Vagina (tissue), 2 donors: ENCODE results near the gene RAB1A. TPM values are rescaled to one million over a fixed set of nuclear protein-coding genes. Genes with fewer than 3 reads are reported as not detected.

ENCODE experiments used
- DNase-seq, 2 donors: peaks; one replicate each; pipeline ENCODE4 v3.0.0-alpha.2; 2017; ENCODE audit errors: extremely low spot score in 2 of 2
- H3K27ac ChIP-seq: fragments of 200-600 bp; sonication (generic); one replicate; pipeline ENCODE4 v1.5.1; 2019
- H3K27me3 ChIP-seq: fragments of 200-600 bp; sonication (generic); one replicate; pipeline ENCODE4 v1.5.1; 2019
- H3K36me3 ChIP-seq, 2 donors: fragments of 200-600 bp; sonication (generic); one replicate each; pipeline ENCODE4 v1.5.1; 2017 to 2019
- H3K4me1 ChIP-seq: fragments of 200-600 bp; sonication (generic); one replicate; pipeline ENCODE4 v1.5.1; 2019
- H3K4me3 ChIP-seq, 2 donors: fragments of 200-600 bp; sonication (generic); 1 replicate in 1 of 2; 2 replicates in 1 of 2; pipeline ENCODE4 v1.5.1; 2016 to 2019
- H3K9me3 ChIP-seq: fragments of 200-600 bp; sonication (generic); one replicate; pipeline ENCODE4 v1.5.1; 2019
- CTCF ChIP-seq, 3 experiments: fragments of 450-650 bp in 2 of 3; fragments of 200-600 bp in 1 of 3; sonication (generic) in 1 of 3; IDR thresholded peaks; one replicate each; pipeline ENCODE4 v1.5.1; 2017 to 2019; ENCODE audit warnings: antibody characterized with exemption in 3 of 3, mild to moderate bottlenecking in 2 of 3, moderate library complexity in 2 of 3
- POLR2A ChIP-seq, 2 donors: fragments of 450-650 bp; IDR thresholded peaks; one replicate each; pipeline ENCODE4 v1.6.1; 2017; ENCODE audit warnings: antibody characterized with exemption in 2 of 2, mild to moderate bottlenecking in 2 of 2, moderate library complexity in 2 of 2
- POLR2AphosphoS5 ChIP-seq, 2 donors: sonication (generic); formaldehyde crosslinking; IDR thresholded peaks; one replicate each; pipeline ENCODE4 v1.9.0; 2017; ENCODE audit warnings: antibody characterized with exemption in 2 of 2, mild to moderate bottlenecking in 2 of 2, low read depth in 1 of 2; ENCODE audit not compliant: insufficient read depth in 1 of 2
- intact Hi-C: fragments of 100-400 bp; cut with DNase I; formaldehyde crosslinking; loops from one replicate; pipeline ENCODE4 v1.15.1; 2023
- small RNA-seq: library from RNA; depleted of rRNA; stranded (forward); fragments of <200 nt; gene quantifications from one replicate; pipeline ENCODE3, GENCODE V24; 2016
- total RNA-seq: library from RNA; depleted of rRNA; stranded (reverse); fragments of >200 nt; gene quantifications from one replicate; pipeline ENCODE4 v1.2.3, GENCODE V29; 2016

RAB1A gene
- total RNA-seq, 1 donor from 2014 or later = 92.3 TPM

DNA sequence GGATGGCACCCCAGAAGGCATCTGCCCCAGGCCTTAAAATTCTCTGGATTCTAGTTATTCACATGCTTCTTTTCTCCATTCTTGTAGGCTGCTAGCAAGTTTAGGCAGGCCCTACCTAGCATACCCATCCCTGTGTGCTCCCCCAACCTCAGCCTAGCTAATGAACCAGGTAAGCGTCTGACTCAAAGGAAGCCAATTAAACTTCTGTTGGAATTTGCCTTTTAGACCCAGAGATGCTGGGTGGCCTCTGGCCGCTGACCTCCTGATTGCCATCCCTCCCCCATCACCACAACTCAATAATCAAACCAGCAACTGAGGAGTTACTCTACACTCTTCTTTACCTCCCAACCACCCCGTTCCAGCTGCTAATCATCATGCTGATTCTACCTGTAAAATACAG is 92.7 kb downstream of the RAB1A start:
- H3K36me3 ChIP-seq = no peaks in the 10 kb centered on the region
- intact Hi-C loops = no loop called here

More for the DNA sequence above, 92.7 kb downstream of the RAB1A start:
- TF ChIP-seq CTCF (IDR thresholded peaks at IDR 0.05) (no peak), POLR2AphosphoS5 (IDR thresholded peaks at IDR 0.05; ENCODE audit: insufficient read depth in 1 of 2, low read depth in 1 of 2) (no peak), POLR2A (IDR thresholded peaks at IDR 0.05) (no peak)
- H3K4me3 ChIP-seq = no peak overlapping the region
- no peaks in the 10 kb centered on the region for H3K27me3 ChIP-seq
- no peak overlapping the region for H3K27ac ChIP-seq
- no peaks in the 10 kb centered on the region for H3K9me3 ChIP-seq
- no peak for DNase-seq
- peaks cover 4% of the 10 kb centered on the region for H3K4me1 ChIP-seq

Small RNAs within 50 kb of the gene (small RNA-seq; reads per million reads assigned to genes)
- gene RF00090 = not detected

Other genes starting within 250 kb of the RAB1A start
- 11.5 TPM for gene SLC1A4, start 140.7 kb downstream of the RAB1A start, total RNA-seq
- 25.0 TPM for gene CEP68, start 73.7 kb downstream of the RAB1A start, total RNA-seq
- 70.0 TPM for gene ACTR2, start 97.7 kb upstream of the RAB1A start, total RNA-seq